K562 (cell line): ENCODE results near the gene SLC35G6. TPM values are rescaled to one million over a fixed set of nuclear protein-coding genes. Genes with fewer than 3 reads are reported as not detected.

ENCODE experiments used
- ATAC-seq: fragments of 200-7000 bp; cut with Tn5 transposase; 3 replicates; pipeline ENCODE4 v1.9.1; 2020; ENCODE audit warnings: moderate library complexity
- BruUV-seq: library from RNA; stranded (reverse); fragments of 400-500 nt; replicated peaks from 2 replicates; lab custom pipeline; 2021; lab: Mats Ljungman, UMichigan
- CTCF ChIA-PET: fragments of 300-600 bp; formaldehyde crosslinking; extraction: SDS; loops from one replicate; lab custom pipeline; 2021; ENCODE audit warnings: low intra/inter-chr PET ratio; lab: Yijun Ruan, JAX
- POLR2A ChIA-PET: fragments of 300-600, 350-650 bp; sonication (Branson Sonifier 250); formaldehyde crosslinking; extraction: SDS; loops from one replicate; lab custom pipeline; 2021; ENCODE audit warnings: antibody characterized with exemption, inconsistent platforms; lab: Yijun Ruan, JAX
- DNase-seq, 4 experiments: peaks; one replicate each; pipeline versions ENCODE4 v3.0.0 to v3.0.0-alpha.2; 2011 to 2018; ENCODE audit warnings: low spot score in 3 of 4, mixed read lengths in 3 of 4; ENCODE audit errors: extremely low read depth in 1 of 4
- FAIRE-seq: peaks from 2 replicates; lab custom pipeline; 2011; peaks lifted over from hg19 to GRCh38; lab: Jason Lieb, UNC
- H2AFZ ChIP-seq: 2 replicates; pipeline ENCODE4 v1.6.0; 2011; ENCODE audit warnings: low read depth, low read length, control low read depth, inconsistent platforms
- H3K27ac ChIP-seq: fragments of 200-600 bp; 3 replicates; pipeline ENCODE4 v1.8.0; 2011; ENCODE audit warnings: low read depth, mild to moderate bottlenecking, control low read depth, inconsistent platforms, low read length, moderate library complexity, mixed read lengths; ENCODE audit errors: extremely low read depth
- H3K27me3 ChIP-seq, 2 experiments: fragments of 300-600 bp in 1 of 2; 2 replicates in 1 of 2; 3 replicates in 1 of 2; pipeline versions ENCODE4 v1.6.0 to v1.8.0; 2011; ENCODE audit warnings: inconsistent platforms in 2 of 2, low read length in 2 of 2, mild to moderate bottlenecking in 1 of 2, mixed read lengths in 1 of 2, moderate library complexity in 1 of 2; ENCODE audit not compliant: control insufficient read depth in 2 of 2, insufficient read depth in 2 of 2
- H3K36me3 ChIP-seq: fragments of 300-600 bp; 3 replicates; pipeline ENCODE4 v1.8.0; 2011; ENCODE audit warnings: mild to moderate bottlenecking, low read length, inconsistent platforms; ENCODE audit not compliant: control insufficient read depth, insufficient read depth
- H3K4me1 ChIP-seq, 2 experiments: fragments of 200-600 bp in 1 of 2; replicated peaks in 1 of 2; 2 replicates in 1 of 2; 3 replicates in 1 of 2; pipeline versions ENCODE4 v1.5.1 to v1.8.0; 2011; ENCODE audit warnings: inconsistent platforms in 2 of 2, low read length in 2 of 2, mild to moderate bottlenecking in 1 of 2, mixed read lengths in 1 of 2, moderate library complexity in 1 of 2; ENCODE audit not compliant: control insufficient read depth in 2 of 2, insufficient read depth in 2 of 2
- H3K4me2 ChIP-seq: 2 replicates; pipeline ENCODE4 v1.6.1; 2011; ENCODE audit warnings: low read length, control low read depth, inconsistent platforms, mixed read lengths; ENCODE audit not compliant: insufficient read depth
- H3K4me3 ChIP-seq: fragments of 200-600 bp; sonication (generic), shearing (Covaris generic); 2 replicates; pipeline ENCODE4 v1.5.1; 2016; ENCODE audit warnings: control low read depth, inconsistent platforms
- H3K79me2 ChIP-seq: fragments of 200-600 bp; 3 replicates; pipeline ENCODE4 v1.8.0; 2011; ENCODE audit warnings: low read length, inconsistent platforms; ENCODE audit not compliant: control insufficient read depth, insufficient read depth
- H3K9ac ChIP-seq, 2 experiments: 2 replicates each; pipeline versions ENCODE4 v1.6.0 to v1.6.1; 2011; ENCODE audit warnings: low read depth in 2 of 2, low read length in 2 of 2, control low read depth in 1 of 2, inconsistent platforms in 1 of 2, mild to moderate bottlenecking in 1 of 2, mixed read lengths in 1 of 2; ENCODE audit not compliant: insufficient read depth in 1 of 2
- H3K9me1 ChIP-seq: one replicate; pipeline ENCODE4 v1.6.0; 2011; ENCODE audit warnings: inconsistent platforms, mild to moderate bottlenecking, low read length, moderate library complexity; ENCODE audit not compliant: control insufficient read depth, insufficient read depth
- H3K9me3 ChIP-seq: replicated peaks from 2 replicates; pipeline ENCODE4 v1.5.1; 2011; ENCODE audit warnings: low read depth, low read length, inconsistent platforms; ENCODE audit not compliant: control insufficient read depth, insufficient read depth
- H4K20me1 ChIP-seq: replicated peaks from 2 replicates; pipeline ENCODE4 v1.6.1; 2011; ENCODE audit warnings: low read length, inconsistent platforms, mixed read lengths; ENCODE audit not compliant: control insufficient read depth, insufficient read depth
- FOXM1 ChIP-seq, 2 experiments: fragments of 450-650 bp in 1 of 2; sonication (generic) in 1 of 2; formaldehyde crosslinking in 1 of 2; IDR thresholded peaks; 2 replicates each; pipeline versions ENCODE4 v1.6.1 to v1.9.0; 2017 to 2022; ENCODE audit warnings: low read depth in 2 of 2, mild to moderate bottlenecking in 2 of 2, missing genetic modification reagents in 1 of 2, moderate library complexity in 1 of 2
- MBD2 ChIP-seq: sonication (generic); IDR thresholded peaks from 2 replicates; pipeline ENCODE4 v1.6.1; 2016; ENCODE audit warnings: low read depth, borderline replicate concordance
- MNT ChIP-seq, 2 experiments: fragments of 450-650 bp; conservative IDR thresholded peaks; 2 replicates each; pipeline ENCODE4 v1.6.1; 2017; ENCODE audit warnings: mild to moderate bottlenecking in 2 of 2, moderate library complexity in 2 of 2
- ZNF586 ChIP-seq: fragments of 450-650 bp; formaldehyde crosslinking; conservative IDR thresholded peaks from 2 replicates; pipeline ENCODE4 v1.4.0; 2020; ENCODE audit warnings: mild to moderate bottlenecking, moderate library complexity
- ZNF655 ChIP-seq: fragments of 250-450 bp; sonication (Bioruptor Pico); IDR thresholded peaks from 2 replicates; pipeline ENCODE4 v1.5.0; 2021
- WGBS: fragments of 100-300 bp; shearing (Covaris generic); methylation state at CpG from one replicate; pipeline ENCODE4 v1.1.6; 2016; ENCODE audit warnings: low coverage, mixed read lengths; ENCODE audit not compliant: insufficient coverage; ENCODE audit errors: missing lambda C conversion rate; 5-methylcytosine and 5-hydroxymethylcytosine counted together
- in situ Hi-C: fragments of 300-500 bp; cut with MboI; formaldehyde crosslinking; loops from 4 replicates; pipeline ENCODE4 v1.15.0; 2018; ENCODE audit warnings: inconsistent platforms, mixed read lengths
- intact Hi-C: fragments of 100-400 bp; cut with micrococcal nuclease; formaldehyde crosslinking; loops from 2 replicates; pipeline ENCODE4 v1.14.2; 2022
- polyA plus RNA-seq, 8 experiments: library from polyadenylated mRNA; depleted of rRNA in 4 of 8; stranded (reverse) in 5 of 8; unstranded in 3 of 8; fragments of >200 nt; fragmentation: Nextera tagmentation in 2 of 8; fragmentation: Illumina TruSeq in 1 of 8; extraction: Ambion mirVana in 2 of 8; extraction: Trizol in 1 of 8; gene quantifications; 2 replicates each; pipeline versions ENCODE4 v1.2.1 to v1.2.3, GENCODE V29; 2011 to 2014; ENCODE audit warnings: inconsistent platforms in 1 of 8, missing spikeins in 1 of 8
- total RNA-seq, 7 experiments: library from RNA; depleted of rRNA in 6 of 7; stranded (reverse); fragments of >200 nt in 6 of 7; fragmentation: Illumina TruSeq in 2 of 7; extraction: Trizol in 2 of 7; gene quantifications; 2 replicates each; pipeline versions ENCODE4 v1.2.1 to v1.2.3, GENCODE V29; 2011 to 2021; ENCODE audit warnings: low replicate concordance in 1 of 7

Gene SLC35G6
- total and polyA plus RNA-seq, 9 of the 15 experiments (the other 6 are each of a cell fraction or from before 2014, with no cell fraction given) = not detected

GRCh38 chr17:7484067-7484918, 3.0 kb downstream of the SLC35G6 start, which contains the start of gene POLR2A (continued):
- TF ChIP-seq ZNF586 = 0 out of 2 replicates have a peak, but pooled peaks have one; percentile 47
- TF ChIP-seq, all 486 proteins: peak for 180

GRCh38 chr17:7484919-7485377, 3.7 kb downstream of the SLC35G6 start:
- BruUV-seq = TSS peak; percentile 52
- peak overlapping the region; percentile 77 for H2AFZ ChIP-seq
- ATAC-seq = no peak
- 0 out of 2 replicates have a peak, but pooled peaks have one; percentile 0 for TF ChIP-seq MBD2
- TF ChIP-seq MNT (conservative IDR thresholded peaks at IDR 0.05) = peak; percentile 8 to 16; a peak in 1 of 4 replicates
- TF ChIP-seq ZNF655 (CRISPR knock-in tag) = no peak
- no peak for TF ChIP-seq FOXM1 (IDR thresholded peaks at IDR 0.05; ENCODE audit: low read depth)
- no peak for TF ChIP-seq FOXM1 (CRISPR knock-in tag; IDR thresholded peaks at IDR 0.05; ENCODE audit: low read depth)

More at GRCh38 chr17:7484919-7485377, 3.7 kb downstream of the SLC35G6 start:
- H4K20me1 ChIP-seq = no peaks in the 10 kb centered on the region
- peaks cover 28% of the 10 kb centered on the region; the same call in 2 of the 3 replicates for H3K36me3 ChIP-seq
- no peak for FAIRE-seq
- intact Hi-C loops = loop anchor here (2.0 to 5.0 kb wide), 4 partner anchors 48 to 133 kb away; partner anchors contain the start of genes FGF11, KCTD11, SENP3 and TMEM102
- H3K9me1 ChIP-seq = no peaks in the 10 kb centered on the region
- H3K27ac ChIP-seq = peak overlapping the region; percentile 100
- peak overlapping the region; percentile 97 for H3K4me2 ChIP-seq
- ChIA-PET CTCF (no interaction called here), POLR2A (interaction anchor here (0.5 to 4.0 kb wide), 37 partner anchors 9 to 688 kb away, joined by 3 to 25 read pairs (median 4); partner anchors contain the start of genes ATP1B2, CD68, PLSCR3 and SPEM1)
- in situ Hi-C loops = no loop called here
- no peaks in the 10 kb centered on the region for H3K27me3 ChIP-seq
- 0% methylated on average over 15 of the region's 19 CpGs for WGBS
- H3K4me3 ChIP-seq = peak overlapping the region; percentile 63
- peak overlapping the region; percentile 86 to 99 for H3K9ac ChIP-seq
- no peak for DNase-seq
- peaks cover 57% of the 10 kb centered on the region for H3K79me2 ChIP-seq
- H3K9me3 ChIP-seq = no peaks in the 10 kb centered on the region
- H3K4me1 ChIP-seq = peaks cover 16 to 31% of the 10 kb centered on the region in 2 experiments; a peak in 4 of 5 replicates
